Measurements from ENCODE around the gene ACER3. TPM values are rescaled to one million over a fixed set of nuclear protein-coding genes. Genes with fewer than 3 reads are reported as not detected.
"Not testable (repeated sequence)": the region's sequence is repeated elsewhere in the genome, so short reads cannot be mapped to it uniquely, and the experiment has no call there.

Gene ACER3
- total and polyA plus RNA-seq, 2 of the 4 experiments (the other 2 are of a cell fraction), result 3.5 to 10.0 TPM

DNA sequence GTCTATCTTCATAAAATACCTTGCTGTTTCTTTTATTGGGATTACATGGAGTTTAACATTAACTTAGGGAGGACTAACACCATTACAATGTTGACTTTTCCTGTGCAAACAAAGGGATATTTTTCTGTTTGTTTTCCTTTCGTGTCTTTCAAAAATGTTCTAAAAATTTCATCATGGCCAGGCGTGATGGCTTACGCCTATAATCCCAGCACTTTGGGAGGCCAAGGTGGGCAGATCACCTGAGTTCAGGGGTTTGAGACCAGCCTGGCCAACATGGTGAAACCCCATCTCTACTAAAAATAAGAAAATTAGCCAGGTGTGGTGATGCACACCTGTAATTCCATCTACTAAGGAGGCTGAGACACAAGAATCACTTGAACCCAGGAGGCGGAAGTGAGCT lies 200.5 kb downstream of the ACER3 start:
- H3K4me3 ChIP-seq (ENCODE audit: insufficient read depth, low read depth, low read length); H3K9me1 ChIP-seq (ENCODE audit: insufficient read depth, low read length); H3K4me2 ChIP-seq (ENCODE audit: low read depth, low read length); H2BK120ac ChIP-seq (ENCODE audit: low read depth, low read length); H3K14ac ChIP-seq (replicated peaks; ENCODE audit: low read depth, low read length); H3K18ac ChIP-seq (ENCODE audit: low read depth, low read length); H3K23ac ChIP-seq (ENCODE audit: low read depth, low read length); H2BK5ac ChIP-seq (ENCODE audit: low read depth, low read length, poor library complexity, severe bottlenecking); H2AK9ac ChIP-seq (replicated peaks; ENCODE audit: low read depth, low read length, poor library complexity); DNase-seq; H2BK20ac ChIP-seq (ENCODE audit: low read depth, low read length); H2AK5ac ChIP-seq (ENCODE audit: low read depth, low read length); H3K56ac ChIP-seq (ENCODE audit: extremely low read depth, insufficient read depth, low read length); in situ Hi-C loops (cut with MboI; ENCODE audit: low sequenced_read_pairs); H3K79me1 ChIP-seq (ENCODE audit: low read depth in 1 of 2, low read length in 2 of 2); H3K9me3 ChIP-seq (ENCODE audit: control insufficient read depth, insufficient read depth, low read length); H4K5ac ChIP-seq (ENCODE audit: low read depth, low read length); H2BK15ac ChIP-seq (ENCODE audit: low read depth, low read length); H3K27ac ChIP-seq (ENCODE audit: insufficient read depth, low read length); ATAC-seq (ENCODE audit: low read depth); POLR2A ChIA-PET (ENCODE audit: unreplicated experiment); H3K4ac ChIP-seq (ENCODE audit: low read depth, low read length); H3K36me3 ChIP-seq (ENCODE audit: control insufficient read depth, insufficient read depth, low read length); H3K4me1 ChIP-seq (ENCODE audit: control insufficient read depth, insufficient read depth, low read length); intact Hi-C loops (cut with micrococcal nuclease); H4K91ac ChIP-seq (ENCODE audit: insufficient read depth, low read depth, low read length); H4K20me1 ChIP-seq (ENCODE audit: insufficient read depth, low read length); H3K9ac ChIP-seq (ENCODE audit: low read depth, low read length); H2AFZ ChIP-seq (replicated peaks; ENCODE audit: low read length, poor library complexity); BruUV-seq (replicated peaks); dilution Hi-C loops (cut with HindIII; ENCODE audit: low sequenced_read_pairs, unreplicated experiment); H4K8ac ChIP-seq (ENCODE audit: low read depth in 2 of 2, low read length in 2 of 2): not testable (repeated sequence)
- CTCF ChIA-PET, result interaction anchor here (0.6 kb wide), 1 partner anchor 30 kb away, joined by 3 read pairs; no protein-coding TSS in a partner anchor
- peaks cover 10% of the 10 kb centered on the region for H3K27me3 ChIP-seq (ENCODE audit: control insufficient read depth, insufficient read depth, low read length)
- no CpG with 5 or more reads among the region's 4 CpGs for WGBS, 2 experiments (ENCODE audit: extremely low coverage in 2 of 2, insufficient read length in 1 of 2)
